Upper lobe of left lung (tissue), 6 donors: Measurements from ENCODE around the gene SSTR3. TPM values are rescaled to one million over a fixed set of nuclear protein-coding genes. Genes with fewer than 3 reads are reported as not detected.

Experiments
- ATAC-seq, 2 donors: fragments of 200-7000 bp; cut with Tn5 transposase; one replicate each; pipeline ENCODE4 v1.9.1; 2022; ENCODE audit warnings: mild to moderate bottlenecking in 2 of 2, moderate library complexity in 2 of 2; ENCODE audit not compliant: low FRiP score in 2 of 2
- DNase-seq, 2 donors: peaks; one replicate each; pipeline ENCODE4 v3.0.0-alpha.2; 2019 to 2020
- H3K27ac ChIP-seq, 4 donors: fragments of 200-600 bp; sonication (generic); one replicate each; pipeline ENCODE4 v1.5.1; 2016 to 2019
- H3K27me3 ChIP-seq, 4 donors: fragments of 200-600 bp; sonication (generic); one replicate each; pipeline ENCODE4 v1.5.1; 2017 to 2019
- H3K36me3 ChIP-seq, 4 donors: fragments of 200-600 bp; sonication (generic); one replicate each; pipeline ENCODE4 v1.5.1; 2016 to 2019
- H3K4me1 ChIP-seq, 4 donors: fragments of 200-600 bp; sonication (generic); one replicate each; pipeline ENCODE4 v1.5.1; 2018 to 2019
- H3K4me3 ChIP-seq, 4 donors: fragments of 200-600 bp; sonication (generic); one replicate each; pipeline ENCODE4 v1.5.1; 2017 to 2019; ENCODE audit warnings: mild to moderate bottlenecking in 2 of 4, moderate library complexity in 1 of 4
- H3K9me3 ChIP-seq, 4 donors: fragments of 200-600 bp; sonication (generic); one replicate each; pipeline ENCODE4 v1.5.1; 2018 to 2019
- CTCF ChIP-seq, 6 experiments: fragments of 450-650 bp in 4 of 6; fragments of 200-600 bp in 2 of 6; sonication (generic) in 2 of 6; IDR thresholded peaks; one replicate each; pipeline ENCODE4 v1.5.1; 2016 to 2019; ENCODE audit warnings: antibody characterized with exemption in 6 of 6
- EP300 ChIP-seq, 4 donors: sonication (generic); formaldehyde crosslinking; IDR thresholded peaks; one replicate each; pipeline ENCODE4 v1.5.1; 2017; ENCODE audit warnings: antibody characterized with exemption in 4 of 4, control low read depth in 2 of 4
- POLR2A ChIP-seq, 4 donors: fragments of 450-650 bp; IDR thresholded peaks; one replicate each; pipeline ENCODE4 v1.5.1; 2016 to 2017; ENCODE audit warnings: antibody characterized with exemption in 4 of 4, mild to moderate bottlenecking in 2 of 4
- POLR2AphosphoS5 ChIP-seq, 2 donors: sonication (generic); formaldehyde crosslinking; IDR thresholded peaks; one replicate each; pipeline ENCODE4 v1.5.1; 2017; ENCODE audit warnings: antibody characterized with exemption in 2 of 2
- WGBS, 2 donors: methylation state at CpG; one replicate each; pipeline ENCODE4 v1.1.5; 2017 to 2018; 5-methylcytosine and 5-hydroxymethylcytosine counted together
- total RNA-seq, 6 donors: library from RNA; depleted of rRNA in 4 of 6; stranded (reverse); fragments of >200 nt in 4 of 6; gene quantifications; one replicate each; pipeline versions ENCODE4 v1.1.0 to v1.2.1, GENCODE V29; 2016 to 2021
- donor health status: DM: no; HTN: no; CAD: no; lungs with moderate emphysema.
- donor health status: DM: no; HTN: yes; CAD: no; lungs with severe emphysema.

The SSTR3 gene
- total RNA-seq, 6 donors from 2014 or later = 0.06 to 0.13 TPM; not detected in 4

GRCh38 chr22:37180531-37181231 is 31.6 kb downstream of the SSTR3 start:
- Histone ChIP-seq H3K4me1 (peaks cover 43 to 54% (median 48%) of the 10 kb centered on the region in 4 donors), H3K9me3 (no peaks in the 10 kb centered on the region), H3K27ac (peak overlapping the region; percentile 40 to 84 (median 70)), H3K27me3 (no peaks in the 10 kb centered on the region), H3K36me3 (no peaks in the 10 kb centered on the region), H3K4me3 (no peak overlapping the region)
- WGBS, 2 donors = 84 to 85% methylated on average over 11 to 15 of the region's 15 CpGs
- DNase-seq (no peak), ATAC-seq (no peak)
- TF ChIP-seq POLR2AphosphoS5 (IDR thresholded peaks at IDR 0.05) (no peak), CTCF (IDR thresholded peaks at IDR 0.05) (no peak), POLR2A (IDR thresholded peaks at IDR 0.05) (no peak), EP300 (IDR thresholded peaks at IDR 0.05) (no peak)

- H3K36me3 ChIP-seq = no peaks in the 10 kb centered on the region
- H3K9me3 ChIP-seq = no peaks in the 10 kb centered on the region
- WGBS, 2 donors = 75 to 80% methylated on average over 25 to 28 of the region's 31 CpGs
- H3K4me1 ChIP-seq = peaks cover 47 to 55% (median 51%) of the 10 kb centered on the region in 4 donors
- H3K4me3 ChIP-seq = no peak overlapping the region
- DNase-seq = peak in 1 of 2 donors; percentile 70
- TF ChIP-seq CTCF (IDR thresholded peaks at IDR 0.05) (no peak), POLR2AphosphoS5 (IDR thresholded peaks at IDR 0.05) (peak in 1 of 2 donors; percentile 59)
- H3K27me3 ChIP-seq = no peaks in the 10 kb centered on the region
- ATAC-seq = no peak
- peak overlapping the region; percentile 40 to 84 (median 70) for H3K27ac ChIP-seq
These were observed 32.5 kb downstream of the SSTR3 start for GRCh38 chr22:37179622-37180420.

- Histone ChIP-seq H3K36me3 (no peaks in the 10 kb centered on the region), H3K4me3 (no peak overlapping the region), H3K9me3 (no peaks in the 10 kb centered on the region), H3K4me1 (peaks cover 47 to 55% (median 49%) of the 10 kb centered on the region in 4 donors), H3K27ac (peak overlapping the region; percentile 43 to 84 (median 68)), H3K27me3 (no peaks in the 10 kb centered on the region)
- 83 to 91% methylated on average over 10 of the region's 10 CpGs for WGBS, 2 donors
- DNase-seq (no peak), ATAC-seq (no peak)
- no peak for TF ChIP-seq CTCF (IDR thresholded peaks at IDR 0.05)
- TF ChIP-seq POLR2AphosphoS5 (IDR thresholded peaks at IDR 0.05) = no peak
- TF ChIP-seq POLR2A (IDR thresholded peaks at IDR 0.05) = no peak
- no peak for TF ChIP-seq EP300 (IDR thresholded peaks at IDR 0.05)
These were observed 33.2 kb downstream of the SSTR3 start for GRCh38 chr22:37179126-37179470.

GRCh38 chr22:37178350-37179125 is 33.7 kb downstream of the SSTR3 start:
- Histone ChIP-seq H3K27ac (peak overlapping the region; percentile 43 to 84 (median 68)), H3K36me3 (no peaks in the 10 kb centered on the region), H3K4me1 (peaks cover 47 to 55% (median 49%) of the 10 kb centered on the region in 4 donors), H3K4me3 (no peak overlapping the region), H3K27me3 (no peaks in the 10 kb centered on the region), H3K9me3 (no peaks in the 10 kb centered on the region)
- TF ChIP-seq POLR2AphosphoS5 (IDR thresholded peaks at IDR 0.05) (peak in 1 of 2 donors; percentile 18), EP300 (IDR thresholded peaks at IDR 0.05) (no peak)
- DNase-seq (peak in 1 of 2 donors; percentile 66), ATAC-seq (no peak)
- WGBS, 2 donors = 44 to 49% methylated on average over 11 to 17 of the region's 17 CpGs

GRCh38 chr22:37177755-37178154 is 34.5 kb downstream of the SSTR3 start:
- 95 to 96% methylated on average over 3 of the region's 3 CpGs for WGBS, 2 donors
- Histone ChIP-seq H3K27ac (peak overlapping the region in 3 of 4 donors; percentile 36 to 84 (median 84)), H3K4me1 (peaks cover 47 to 55% (median 49%) of the 10 kb centered on the region in 4 donors), H3K9me3 (no peaks in the 10 kb centered on the region), H3K27me3 (no peaks in the 10 kb centered on the region), H3K4me3 (no peak overlapping the region), H3K36me3 (no peaks in the 10 kb centered on the region)
- DNase-seq (no peak), ATAC-seq (no peak)
- TF ChIP-seq EP300 (IDR thresholded peaks at IDR 0.05) = no peak
- TF ChIP-seq POLR2A (IDR thresholded peaks at IDR 0.05) = no peak
- TF ChIP-seq POLR2AphosphoS5 (IDR thresholded peaks at IDR 0.05) = no peak
